KMS-11 (cell line): ENCODE results near the gene GCFC2.
A peak's percentile ranks its signal among the peaks of the same experiment; 100 is the strongest.

ENCODE experiments used
- H2AFZ ChIP-seq: fragments of 200-600 bp; sonication (generic); 2 replicates; pipeline ENCODE4 v1.6.1; 2016; ENCODE audit warnings: antibody characterized with exemption, mixed run types, low read depth
- H3K27ac ChIP-seq: fragments of 200-600 bp; sonication (generic); 2 replicates; pipeline ENCODE4 v1.6.1; 2016; ENCODE audit warnings: mild to moderate bottlenecking, mixed run types
- H3K27me3 ChIP-seq: fragments of 200-600 bp; sonication (generic); 2 replicates; pipeline ENCODE4 v1.6.1; 2017; ENCODE audit warnings: mild to moderate bottlenecking, low read depth, mixed run types, moderate library complexity; ENCODE audit not compliant: insufficient read depth
- H3K36me3 ChIP-seq: fragments of 200-600 bp; sonication (generic); 2 replicates; pipeline ENCODE4 v1.6.1; 2017; ENCODE audit warnings: mild to moderate bottlenecking, mixed run types; ENCODE audit not compliant: insufficient read depth
- H3K4me1 ChIP-seq: fragments of 200-600 bp; sonication (generic); 2 replicates; pipeline ENCODE4 v1.6.1; 2016; ENCODE audit warnings: mild to moderate bottlenecking, low read depth, mixed run types; ENCODE audit not compliant: poor library complexity, severe bottlenecking
- H3K4me2 ChIP-seq: fragments of 200-600 bp; sonication (generic); 2 replicates; pipeline ENCODE4 v1.7.0; 2016; ENCODE audit warnings: mild to moderate bottlenecking, mixed run types
- H3K4me3 ChIP-seq: fragments of 200-600 bp; sonication (generic); IDR thresholded peaks from 2 replicates; pipeline ENCODE4 v1.6.1; 2017; ENCODE audit warnings: low read depth, low read length, mixed read lengths; ENCODE audit not compliant: insufficient read depth
- H3K79me2 ChIP-seq: fragments of 200-600 bp; sonication (generic); 2 replicates; pipeline ENCODE4 v1.6.1; 2016; ENCODE audit warnings: low read depth, mixed run types; ENCODE audit not compliant: insufficient read depth
- H3K9ac ChIP-seq: fragments of 200-600 bp; sonication (generic); 2 replicates; pipeline ENCODE4 v1.6.1; 2016; ENCODE audit warnings: mild to moderate bottlenecking, mixed run types
- H4K20me1 ChIP-seq: fragments of 200-600 bp; sonication (generic); 2 replicates; pipeline ENCODE4 v1.6.1; 2016; ENCODE audit warnings: mild to moderate bottlenecking, mixed run types; ENCODE audit not compliant: insufficient read depth
- TF ChIP-seq, protein P1 (sequence below): fragments of 200-600 bp; sonication (generic); conservative IDR thresholded peaks from 2 replicates; pipeline ENCODE4 v1.6.1; 2017; ENCODE audit warnings: low read depth, mild to moderate bottlenecking, antibody characterized with exemption, low read length, moderate library complexity, mixed read lengths

GCFC2 gene

DNA sequence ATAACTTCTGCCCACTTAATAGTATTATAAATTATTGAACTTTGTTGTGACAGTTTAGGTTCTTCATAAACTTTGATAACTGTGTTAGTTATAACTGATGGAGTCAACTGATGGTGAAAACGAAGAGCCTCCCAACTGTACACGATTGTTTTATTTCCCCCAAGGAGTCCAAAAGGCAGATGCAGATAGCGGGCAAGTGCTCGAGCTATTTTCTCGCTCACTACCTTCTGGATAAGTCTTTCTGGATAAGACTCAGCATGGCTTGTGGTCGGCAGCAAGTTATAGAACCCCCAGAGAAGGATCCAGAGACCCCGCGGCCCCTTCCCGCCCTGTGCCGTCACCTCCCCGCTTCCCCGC is 517 bp downstream of the GCFC2 start:
- Histone ChIP-seq H3K79me2 (peaks cover 32% of the 10 kb centered on the region; the same call in 1 of the 2 replicates), H2AFZ (peak overlapping the region; percentile 93), H3K9ac (peak overlapping the region; percentile 98), H3K27ac (peak overlapping the region; percentile 98), H3K4me2 (peak overlapping the region; percentile 93), H3K27me3 (no peaks in the 10 kb centered on the region), H3K4me3 (peak overlapping the region; percentile 74), H3K36me3 (no peaks in the 10 kb centered on the region), H3K4me1 (peaks cover 43% of the 10 kb centered on the region), H4K20me1 (no peaks in the 10 kb centered on the region)
- TF ChIP-seq, protein P1, sequence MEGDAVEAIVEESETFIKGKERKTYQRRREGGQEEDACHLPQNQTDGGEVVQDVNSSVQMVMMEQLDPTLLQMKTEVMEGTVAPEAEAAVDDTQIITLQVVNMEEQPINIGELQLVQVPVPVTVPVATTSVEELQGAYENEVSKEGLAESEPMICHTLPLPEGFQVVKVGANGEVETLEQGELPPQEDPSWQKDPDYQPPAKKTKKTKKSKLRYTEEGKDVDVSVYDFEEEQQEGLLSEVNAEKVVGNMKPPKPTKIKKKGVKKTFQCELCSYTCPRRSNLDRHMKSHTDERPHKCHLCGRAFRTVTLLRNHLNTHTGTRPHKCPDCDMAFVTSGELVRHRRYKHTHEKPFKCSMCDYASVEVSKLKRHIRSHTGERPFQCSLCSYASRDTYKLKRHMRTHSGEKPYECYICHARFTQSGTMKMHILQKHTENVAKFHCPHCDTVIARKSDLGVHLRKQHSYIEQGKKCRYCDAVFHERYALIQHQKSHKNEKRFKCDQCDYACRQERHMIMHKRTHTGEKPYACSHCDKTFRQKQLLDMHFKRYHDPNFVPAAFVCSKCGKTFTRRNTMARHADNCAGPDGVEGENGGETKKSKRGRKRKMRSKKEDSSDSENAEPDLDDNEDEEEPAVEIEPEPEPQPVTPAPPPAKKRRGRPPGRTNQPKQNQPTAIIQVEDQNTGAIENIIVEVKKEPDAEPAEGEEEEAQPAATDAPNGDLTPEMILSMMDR, result 0 out of 2 replicates have a peak, but pooled peaks have one; percentile 23

DNA sequence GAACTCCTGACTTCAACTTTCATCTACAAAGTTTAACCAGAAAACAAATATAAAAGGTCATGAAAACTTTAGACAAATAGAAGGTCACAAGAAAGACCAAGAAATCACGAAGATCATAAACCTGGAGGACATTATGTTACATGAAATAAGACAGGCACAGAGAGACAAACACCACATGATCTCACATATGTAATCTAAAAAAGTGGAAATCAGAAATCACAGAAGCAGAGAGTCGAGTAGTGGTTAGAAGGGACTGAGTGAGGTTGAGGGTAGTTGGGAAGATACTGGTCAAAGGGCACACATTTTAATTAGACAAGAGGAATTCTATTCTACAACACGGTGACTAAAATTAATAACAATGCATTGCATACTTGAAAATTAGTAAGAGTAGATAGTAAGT is 1.4 kb downstream of the GCFC2 start:
- Histone ChIP-seq H3K36me3 (no peaks in the 10 kb centered on the region; the same call in 1 of the 2 replicates), H3K27me3 (no peaks in the 10 kb centered on the region)

GRCh38 chr2:75707901-75708300 is 2.8 kb downstream of the GCFC2 start:
- H4K20me1 ChIP-seq, result no peaks in the 10 kb centered on the region
- H3K4me3 ChIP-seq, result no peak overlapping the region
- H3K27me3 ChIP-seq, result no peaks in the 10 kb centered on the region
- peaks cover 32% of the 10 kb centered on the region; the same call in 1 of the 2 replicates for H3K79me2 ChIP-seq
- peaks cover 43% of the 10 kb centered on the region for H3K4me1 ChIP-seq
- H2AFZ ChIP-seq, result no peak overlapping the region
- peak overlapping the region; percentile 93; the same call in 1 of the 2 replicates for H3K4me2 ChIP-seq
- H3K9ac ChIP-seq, result no peak overlapping the region
- TF ChIP-seq, protein P1, result no peak
- no peak overlapping the region for H3K27ac ChIP-seq
- no peaks in the 10 kb centered on the region; the same call in 1 of the 2 replicates for H3K36me3 ChIP-seq

More for the DNA sequence above, 1.4 kb downstream of the GCFC2 start:
- Histone ChIP-seq H3K4me1 (peaks cover 43% of the 10 kb centered on the region), H3K4me2 (peak overlapping the region; percentile 93), H2AFZ (peak overlapping the region; percentile 93), H3K79me2 (peaks cover 32% of the 10 kb centered on the region; the same call in 1 of the 2 replicates), H3K4me3 (no peak overlapping the region), H3K27ac (peak overlapping the region; percentile 98), H3K9ac (peak overlapping the region; percentile 98), H4K20me1 (no peaks in the 10 kb centered on the region)
- TF ChIP-seq, protein P1, result no peak

GRCh38 chr2:75705921-75706320 is 4.8 kb downstream of the GCFC2 start:
- TF ChIP-seq, protein P1, result no peak
- Histone ChIP-seq H3K27me3 (no peaks in the 10 kb centered on the region), H3K4me2 (peak overlapping the region; percentile 93), H3K4me3 (no peak overlapping the region), H3K79me2 (peaks cover 32% of the 10 kb centered on the region; the same call in 1 of the 2 replicates), H4K20me1 (no peaks in the 10 kb centered on the region), H3K36me3 (no peaks in the 10 kb centered on the region; the same call in 1 of the 2 replicates), H3K9ac (no peak overlapping the region), H2AFZ (no peak overlapping the region), H3K27ac (no peak overlapping the region), H3K4me1 (peaks cover 39% of the 10 kb centered on the region)
